Cardiac muscle cell (in vitro differentiated cells and primary cell): ENCODE data around the gene CHN2. TPM values are rescaled to one million over a fixed set of nuclear protein-coding genes. Genes with fewer than 3 reads are reported as not detected.

Experiments used
- DNase-seq, 2 donors: peaks; one replicate each; pipeline versions ENCODE4 v3.0.0 to v3.0.0-alpha.2; 2010 to 2017; ENCODE audit warnings: low read depth in 1 of 2, low spot score in 1 of 2
- H3K27ac ChIP-seq: fragments of 200-600 bp; sonication (generic); 2 replicates; pipeline ENCODE4 v1.5.1; 2016
- H3K27me3 ChIP-seq: fragments of 200-600 bp; sonication (generic); 2 replicates; pipeline ENCODE4 v1.6.0; 2016; ENCODE audit warnings: control low read depth
- H3K36me3 ChIP-seq: fragments of 200-600 bp; sonication (generic); 2 replicates; pipeline ENCODE4 v1.5.1; 2016; ENCODE audit warnings: control low read depth
- H3K4me1 ChIP-seq: fragments of 200-600 bp; sonication (generic); 2 replicates; pipeline ENCODE4 v1.8.1; 2017; ENCODE audit warnings: low read depth, mild to moderate bottlenecking, mixed run types
- H3K4me3 ChIP-seq: fragments of 200-600 bp; sonication (generic); 2 replicates; pipeline ENCODE4 v1.5.1; 2016; ENCODE audit warnings: mild to moderate bottlenecking
- H3K9me3 ChIP-seq: fragments of 200-600 bp; sonication (generic); 2 replicates; pipeline ENCODE4 v1.5.1; 2017; ENCODE audit warnings: low read depth, mild to moderate bottlenecking, control low read depth
- CTCF ChIP-seq: IDR thresholded peaks from 2 replicates; pipeline ENCODE4 v1.5.1; 2012; ENCODE audit warnings: low read depth, mild to moderate bottlenecking, low read length
- polyA plus RNA-seq: library from polyadenylated mRNA; unstranded; fragments of >200 nt; fragmentation: Nextera tagmentation; extraction: Ambion mirVana; gene quantifications from 2 replicates; pipeline ENCODE4 v1.2.1, GENCODE V29; 2016
- total RNA-seq: library from RNA; depleted of rRNA; stranded (reverse); fragments of >200 nt; gene quantifications from 2 replicates; pipeline ENCODE4 v1.2.3, GENCODE V29; 2016

Gene CHN2
- total and polyA plus RNA-seq, 2 experiments from 2014 or later = 16.0 to 30.5 TPM

- peak; percentile 75 to 76 for DNase-seq
- peak; percentile 76 for TF ChIP-seq CTCF
- H3K4me3 ChIP-seq = no peak overlapping the region
- H3K27me3 ChIP-seq = no peaks in the 10 kb centered on the region
- H3K36me3 ChIP-seq = no peaks in the 10 kb centered on the region
- no peaks in the 10 kb centered on the region for H3K4me1 ChIP-seq
- no peak overlapping the region for H3K27ac ChIP-seq
- no peaks in the 10 kb centered on the region for H3K9me3 ChIP-seq
These were observed 214.3 kb downstream of the CHN2 start for GRCh38 chr7:29408841-29409243.

- Histone ChIP-seq H3K4me1 (no peaks in the 10 kb centered on the region), H3K9me3 (no peaks in the 10 kb centered on the region), H3K27ac (no peak overlapping the region), H3K27me3 (no peaks in the 10 kb centered on the region), H3K36me3 (no peaks in the 10 kb centered on the region), H3K4me3 (no peak overlapping the region)
- DNase-seq = no peak
- no peak for TF ChIP-seq CTCF
These were observed 216.4 kb downstream of the CHN2 start for GRCh38 chr7:29410996-29411395.

- H3K27me3 ChIP-seq = no peaks in the 10 kb centered on the region
- no peaks in the 10 kb centered on the region for H3K4me1 ChIP-seq
- no peaks in the 10 kb centered on the region for H3K36me3 ChIP-seq
- H3K4me3 ChIP-seq = no peak overlapping the region
- DNase-seq = no peak
- H3K9me3 ChIP-seq = no peaks in the 10 kb centered on the region
- TF ChIP-seq CTCF = no peak
- no peak overlapping the region for H3K27ac ChIP-seq
These were observed 218.3 kb downstream of the CHN2 start for GRCh38 chr7:29412912-29413311.

GRCh38 chr7:29413626-29414136 is 219.1 kb downstream of the CHN2 start:
- no peak for TF ChIP-seq CTCF

GRCh38 chr7:29414216-29414615 is 219.6 kb downstream of the CHN2 start:
- DNase-seq = no peak
- TF ChIP-seq CTCF = no peak
- H3K36me3 ChIP-seq = no peaks in the 10 kb centered on the region
- H3K4me3 ChIP-seq = no peak overlapping the region
- H3K27me3 ChIP-seq = no peaks in the 10 kb centered on the region
- no peak overlapping the region for H3K27ac ChIP-seq
- no peaks in the 10 kb centered on the region for H3K9me3 ChIP-seq
- no peaks in the 10 kb centered on the region for H3K4me1 ChIP-seq

More at GRCh38 chr7:29413626-29414136, 219.1 kb downstream of the CHN2 start:
- no peak for DNase-seq
- Histone ChIP-seq H3K36me3 (no peaks in the 10 kb centered on the region), H3K27me3 (no peaks in the 10 kb centered on the region), H3K27ac (no peak overlapping the region), H3K4me3 (no peak overlapping the region), H3K4me1 (no peaks in the 10 kb centered on the region), H3K9me3 (no peaks in the 10 kb centered on the region)

GRCh38 chr7:29415215-29415614 is 220.6 kb downstream of the CHN2 start:
- Histone ChIP-seq H3K27me3 (no peaks in the 10 kb centered on the region), H3K9me3 (no peaks in the 10 kb centered on the region), H3K36me3 (no peaks in the 10 kb centered on the region), H3K4me3 (no peak overlapping the region), H3K27ac (no peak overlapping the region), H3K4me1 (no peaks in the 10 kb centered on the region)
- DNase-seq = no peak
- no peak for TF ChIP-seq CTCF
